Effector CD8-positive, alpha-beta T cell (primary cell): ENCODE results near the gene PCED1B.
A peak's percentile ranks its signal among the peaks of the same experiment; 100 is the strongest.
"Not testable (repeated sequence)": the region's sequence is repeated elsewhere in the genome, so short reads cannot be mapped to it uniquely, and the experiment has no call there.

Experiments used
- DNase-seq: peaks from one replicate; lab custom pipeline; 2025; lab: John Stamatoyannopoulos, UW
- total RNA-seq, 4 experiments: gene quantifications; one replicate each; lab custom pipeline; 2026; lab: John Stamatoyannopoulos, UW

PCED1B gene
- total RNA-seq, result 28.8 to 105 (median 49.5) reads per million in 4 experiments

- DNase-seq, result peak; percentile 12
Observed at GRCh38 chr12:47079468-47079980, at the start of gene PCED1B, which contains the start of gene AMIGO2. TSS of gene PCED1B (plus strand) at chr12:47079621. CDS start at chr12:47235064, 155,443 bp downstream. TSS of gene AMIGO2 (minus strand) at chr12:47079959. CDS start at chr12:47079002, 957 bp downstream.

DNA sequence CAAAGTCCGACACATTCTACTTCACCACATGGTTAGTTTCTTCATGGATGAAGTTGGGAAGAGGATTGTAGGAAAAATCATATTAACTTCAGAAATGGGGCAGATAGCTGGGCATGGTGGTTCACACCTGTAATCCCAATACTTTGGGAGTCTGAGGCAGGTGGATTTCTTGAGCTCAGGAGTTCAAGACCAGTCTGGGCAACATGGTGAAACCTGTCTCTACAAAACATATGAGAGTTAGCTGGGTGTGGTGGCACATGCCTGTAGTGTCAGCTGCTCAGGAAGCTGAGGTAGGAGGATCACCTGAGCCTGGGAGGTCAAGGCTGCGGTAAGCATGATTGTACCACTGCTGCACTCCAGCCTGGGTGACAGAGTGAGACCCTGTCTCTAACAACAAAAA lies 49.5 kb upstream of the PCED1B start:
- no peak for DNase-seq

GRCh38 chr12:47032644-47033043 lies 46.8 kb upstream of the PCED1B start:
- no peak for DNase-seq

GRCh38 chr12:47033081-47033480 lies 46.3 kb upstream of the PCED1B start:
- DNase-seq, result no peak

DNA sequence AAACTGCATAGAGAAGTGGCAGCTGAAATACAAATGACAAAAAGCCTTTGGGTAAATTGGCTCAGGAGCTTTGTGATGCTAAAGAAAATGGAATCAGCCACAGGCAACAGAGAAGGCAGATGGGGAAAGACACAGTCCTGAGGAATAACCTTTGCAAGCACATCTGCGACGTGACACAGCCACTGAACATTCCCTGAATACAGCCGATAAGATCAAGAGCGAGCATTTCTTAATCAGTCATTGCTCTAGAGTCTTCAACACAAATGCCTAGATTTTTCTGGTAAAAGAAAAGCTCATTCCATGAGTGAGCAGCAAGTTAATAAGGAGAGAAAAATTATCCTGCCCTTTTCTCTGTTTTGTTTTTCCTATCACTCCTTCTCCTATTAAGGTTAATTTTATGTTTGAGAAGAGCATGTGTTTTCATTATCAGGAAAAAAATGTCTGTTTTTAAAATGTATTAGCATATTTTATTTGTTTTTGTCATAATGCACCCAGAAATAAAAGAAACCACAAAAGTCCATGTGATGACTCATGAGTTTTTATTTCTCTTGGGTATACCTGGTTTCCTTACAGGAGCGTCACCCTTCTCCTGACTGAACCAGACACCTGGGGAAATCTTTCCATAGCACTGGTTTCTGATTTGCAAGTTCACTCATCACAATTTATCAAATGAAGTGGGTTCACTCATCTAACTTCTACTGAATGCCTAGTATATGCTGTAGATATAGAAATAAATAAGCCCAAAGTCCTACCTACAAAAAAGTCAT lies 45.4 kb upstream of the PCED1B start:
- DNase-seq, result no peak

DNA sequence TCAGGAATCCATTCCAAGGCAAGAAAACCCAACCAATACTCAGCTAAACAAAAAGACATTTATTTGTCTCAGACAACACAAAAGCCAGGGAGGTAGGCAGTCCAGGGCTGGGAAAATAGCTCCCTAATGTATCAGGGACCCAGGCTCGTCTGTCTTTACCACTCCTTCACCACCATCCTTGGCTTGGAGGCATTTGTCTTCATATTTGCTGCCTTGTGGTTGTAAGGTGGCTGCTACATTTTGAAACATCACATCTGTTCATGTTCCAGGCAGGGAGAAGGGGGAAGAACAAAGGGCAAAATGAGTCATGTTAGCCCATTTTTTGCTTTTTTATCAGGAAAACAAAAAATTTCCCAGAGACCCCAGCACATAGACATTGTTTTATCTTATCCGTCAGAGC lies 44.8 kb upstream of the PCED1B start:
- no peak for DNase-seq

DNA sequence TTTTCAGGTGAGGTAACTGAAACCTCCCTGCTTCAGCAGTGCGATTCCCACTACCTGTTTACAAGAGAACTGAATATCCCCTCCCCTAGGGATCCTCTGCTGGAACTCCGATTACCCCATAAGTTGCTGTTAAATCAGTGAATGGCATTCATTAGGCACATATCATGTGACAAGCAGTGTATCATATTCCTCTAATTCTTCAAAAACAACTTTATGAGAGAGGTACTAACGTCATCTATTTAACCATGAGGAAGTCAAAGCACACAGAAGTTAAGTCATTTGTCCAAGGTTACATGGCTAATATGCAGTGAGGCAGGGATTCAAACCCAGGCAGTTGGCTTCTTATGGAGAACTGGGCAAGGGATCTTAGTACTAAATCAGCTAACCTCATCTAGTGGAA lies 43.9 kb upstream of the PCED1B start:
- DNase-seq, result no peak

GRCh38 chr12:47038270-47038748 lies 41.1 kb upstream of the PCED1B start:
- no peak for DNase-seq

- no peak for DNase-seq
Observed at GRCh38 chr12:47039079-47039478, 40.3 kb upstream of the PCED1B start.

- DNase-seq, result no peak
Observed at GRCh38 chr12:47039756-47040155, 39.7 kb upstream of the PCED1B start.

GRCh38 chr12:47041327-47041726 lies 38.1 kb upstream of the PCED1B start:
- DNase-seq, result no peak

GRCh38 chr12:47048541-47048940 lies 30.9 kb upstream of the PCED1B start:
- DNase-seq, result no peak

DNA sequence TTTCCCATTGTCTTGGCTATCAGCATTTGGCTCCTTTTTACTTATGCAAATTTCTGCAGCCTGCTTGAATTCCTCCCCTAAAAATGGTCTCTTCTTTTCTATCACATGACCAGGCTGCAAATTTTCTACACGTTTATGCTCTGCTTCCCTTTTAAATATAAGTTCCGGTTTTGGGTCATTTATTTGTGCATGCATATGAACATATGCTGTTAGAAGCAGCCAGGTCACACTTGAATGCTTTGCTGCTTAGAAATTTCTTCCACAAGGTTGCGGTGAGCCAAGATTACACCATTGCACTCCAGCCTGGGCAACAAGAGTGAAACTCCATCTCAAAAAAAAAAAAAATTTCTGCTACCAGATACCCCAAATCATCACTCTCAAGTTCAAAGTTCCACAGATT lies 28.1 kb upstream of the PCED1B start:
- DNase-seq, result not testable (repeated sequence)

- DNase-seq, result no peak
Observed at GRCh38 chr12:47052274-47052673, 27.1 kb upstream of the PCED1B start.

GRCh38 chr12:47053961-47054360 lies 25.5 kb upstream of the PCED1B start:
- no peak for DNase-seq

DNA sequence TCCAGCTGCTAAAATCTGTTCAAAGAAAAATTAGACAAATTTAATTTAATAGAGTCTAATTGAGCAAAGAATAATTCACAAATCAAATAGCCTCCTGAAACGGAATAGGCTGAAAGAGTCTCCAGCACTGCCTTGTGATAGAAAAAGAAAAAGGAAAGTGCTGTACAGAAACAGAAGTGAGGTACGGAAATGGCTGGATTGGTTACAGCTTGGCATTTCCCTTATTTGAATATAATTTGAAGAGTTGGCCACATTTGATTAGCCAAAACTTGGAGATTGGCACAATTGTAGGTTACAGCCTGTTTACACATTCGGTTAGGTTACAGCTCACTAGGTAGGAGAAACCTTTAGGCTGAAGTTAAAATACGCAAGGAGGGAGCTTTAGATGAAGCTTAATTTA lies 24.8 kb upstream of the PCED1B start:
- DNase-seq, result no peak

- DNase-seq, result not testable (repeated sequence)
Observed at GRCh38 chr12:47055856-47056255, 23.6 kb upstream of the PCED1B start.

GRCh38 chr12:47056944-47057343 lies 22.5 kb upstream of the PCED1B start:
- not testable (repeated sequence) for DNase-seq

DNA sequence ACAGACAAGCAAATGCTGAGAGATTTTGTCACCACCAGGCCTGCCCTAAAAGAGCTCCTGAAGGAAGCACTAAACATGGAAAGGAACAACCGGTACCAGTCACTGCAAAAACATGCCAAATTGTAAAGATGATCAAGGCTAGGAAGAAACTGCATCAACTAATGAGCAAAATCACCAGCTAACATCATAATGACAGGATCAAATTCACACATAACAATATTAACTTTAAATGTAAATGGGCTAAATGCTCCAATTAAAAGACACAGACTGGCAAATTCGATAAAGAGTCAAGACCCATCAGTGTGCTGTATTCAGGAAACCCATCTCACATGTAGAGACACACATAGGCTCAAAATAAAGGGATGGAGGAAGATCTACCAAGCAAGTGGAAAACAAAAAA lies 20.8 kb upstream of the PCED1B start:
- not testable (repeated sequence) for DNase-seq

- no peak for DNase-seq
Observed at GRCh38 chr12:47065546-47065945, 13.9 kb upstream of the PCED1B start.

DNA sequence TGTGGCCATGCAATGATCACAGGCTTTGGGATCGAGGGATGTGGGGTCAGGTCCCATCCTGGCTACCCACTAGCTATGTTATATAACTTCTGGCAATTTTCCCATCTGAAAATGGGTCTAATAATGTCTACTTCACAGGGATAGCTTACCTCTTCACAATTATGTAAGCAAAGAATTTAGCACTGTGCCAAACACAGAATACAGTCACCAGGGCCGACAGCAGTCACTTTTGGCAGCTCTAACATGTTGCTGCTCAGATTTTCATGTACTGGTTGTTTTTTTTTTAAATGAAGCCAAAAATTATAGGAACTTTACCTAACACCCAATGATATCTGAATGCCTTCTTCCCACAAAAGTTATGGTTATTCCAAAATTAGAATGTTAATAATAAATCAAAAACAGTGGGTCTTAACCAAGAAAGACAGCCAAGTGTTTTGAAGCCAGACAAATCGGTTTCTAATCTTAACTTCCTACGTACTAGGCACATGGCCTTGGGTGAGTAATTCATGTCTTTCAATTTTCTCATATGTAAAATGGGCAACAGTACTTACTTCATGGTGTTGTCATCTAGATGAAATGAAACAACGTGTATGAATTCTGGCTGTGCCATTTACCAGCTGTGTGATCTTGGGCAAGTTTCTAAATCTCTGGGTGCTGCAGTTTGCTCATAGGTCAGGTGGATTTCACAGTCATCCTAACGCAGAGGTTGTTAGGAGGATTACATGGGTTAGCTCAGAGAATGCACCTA lies 13.0 kb upstream of the PCED1B start:
- DNase-seq, result no peak

DNA sequence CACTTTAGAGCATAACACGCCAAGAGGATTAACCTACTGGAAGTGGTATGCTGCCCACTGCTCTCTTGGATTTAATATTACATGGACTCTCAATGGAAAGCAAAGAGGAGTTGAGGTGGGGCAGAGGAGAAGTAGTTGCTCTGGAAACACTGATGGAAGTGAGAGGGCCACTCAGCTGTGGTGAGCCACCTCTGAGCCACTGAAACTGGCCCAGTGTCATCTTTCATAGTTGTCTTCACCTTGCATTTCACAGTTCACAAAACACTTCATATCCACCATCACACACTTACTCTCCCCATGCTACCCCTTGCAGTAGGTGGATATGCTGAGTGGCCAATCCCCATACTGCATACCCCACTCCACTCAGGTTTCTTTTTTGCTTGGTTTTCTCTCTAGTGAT lies 12.2 kb upstream of the PCED1B start:
- no peak for DNase-seq
